HUES64 (cell line): Measurements from ENCODE around the gene ZMAT3.

ENCODE experiments used
- H3K27ac ChIP-seq: 2 replicates; pipeline ENCODE4 v1.7.0; 2013; ENCODE audit warnings: low read depth, low read length, inconsistent platforms
- H3K27me3 ChIP-seq: 2 replicates; pipeline ENCODE4 v1.6.1; 2013; ENCODE audit warnings: mild to moderate bottlenecking, low read length; ENCODE audit not compliant: insufficient read depth
- H3K36me3 ChIP-seq: 2 replicates; pipeline ENCODE4 v1.6.1; 2013; ENCODE audit warnings: mild to moderate bottlenecking, low read length; ENCODE audit not compliant: insufficient read depth
- H3K4me1 ChIP-seq: 2 replicates; pipeline ENCODE4 v1.6.1; 2013; ENCODE audit warnings: mild to moderate bottlenecking, low read length, moderate library complexity; ENCODE audit not compliant: insufficient read depth
- H3K4me3 ChIP-seq: 2 replicates; pipeline ENCODE4 v1.5.1; 2013; ENCODE audit warnings: mild to moderate bottlenecking, low read length, moderate library complexity
- H3K9ac ChIP-seq: 2 replicates; pipeline ENCODE4 v1.6.1; 2013; ENCODE audit warnings: mild to moderate bottlenecking, low read depth, low read length
- H3K9me3 ChIP-seq: 2 replicates; pipeline ENCODE4 v1.6.1; 2013; ENCODE audit warnings: low read depth, low read length; ENCODE audit not compliant: insufficient read depth
- WGBS: fragments of 150-250, 120-280 bp; methylation state at CpG from one replicate; pipeline ENCODE4 v1.1.7; 2013; ENCODE audit warnings: missing lambda C conversion rate; 5-methylcytosine and 5-hydroxymethylcytosine counted together

The ZMAT3 gene

DNA sequence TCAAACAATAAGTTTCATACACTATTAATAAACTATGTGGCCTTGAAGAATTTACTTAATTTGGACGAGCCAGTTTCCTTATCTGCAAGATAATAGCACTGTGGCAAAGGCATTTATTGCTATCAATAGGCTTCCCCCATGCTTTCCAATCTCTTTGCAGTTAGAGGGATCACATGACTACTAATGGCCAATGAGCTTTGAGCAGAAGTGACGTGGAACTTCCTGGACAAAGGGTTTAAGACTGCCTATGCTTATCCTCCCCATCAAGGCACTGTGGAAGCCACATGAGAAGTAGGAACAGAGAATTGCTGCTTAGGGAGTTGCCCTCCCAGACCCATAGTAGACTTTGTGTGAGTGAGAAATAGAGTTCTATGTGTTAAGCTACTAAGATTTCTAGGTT lies 16.7 kb upstream of the ZMAT3 start:
- WGBS = 91% methylated on average over 2 of the region's 2 CpGs
- no peak overlapping the region for H3K4me3 ChIP-seq
- no peaks in the 10 kb centered on the region for H3K9me3 ChIP-seq
- H3K27ac ChIP-seq = no peak overlapping the region
- no peaks in the 10 kb centered on the region for H3K36me3 ChIP-seq
- H3K4me1 ChIP-seq = peaks cover 15% of the 10 kb centered on the region
- no peak overlapping the region for H3K9ac ChIP-seq
- H3K27me3 ChIP-seq = no peaks in the 10 kb centered on the region

DNA sequence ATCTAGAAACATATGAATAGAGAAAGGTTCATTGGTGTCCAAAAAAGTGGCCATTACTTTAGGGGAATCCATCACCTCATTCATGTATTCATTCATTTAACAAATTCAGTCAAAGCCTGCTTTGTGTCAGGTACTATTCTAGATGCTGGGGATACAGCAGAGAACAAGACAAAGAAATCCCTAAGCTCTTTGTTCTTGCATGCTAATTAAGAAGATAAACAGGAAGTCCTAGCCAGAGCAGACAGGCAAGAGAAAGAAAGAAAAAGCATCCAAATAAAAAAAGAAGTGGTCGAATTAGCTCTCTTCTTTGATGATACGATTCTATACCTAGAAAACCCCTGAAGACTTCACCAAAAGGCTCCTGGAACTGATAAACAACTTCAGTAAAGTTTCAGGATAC lies 12.4 kb upstream of the ZMAT3 start:
- WGBS = 61% methylated on average over 2 of the region's 2 CpGs

DNA sequence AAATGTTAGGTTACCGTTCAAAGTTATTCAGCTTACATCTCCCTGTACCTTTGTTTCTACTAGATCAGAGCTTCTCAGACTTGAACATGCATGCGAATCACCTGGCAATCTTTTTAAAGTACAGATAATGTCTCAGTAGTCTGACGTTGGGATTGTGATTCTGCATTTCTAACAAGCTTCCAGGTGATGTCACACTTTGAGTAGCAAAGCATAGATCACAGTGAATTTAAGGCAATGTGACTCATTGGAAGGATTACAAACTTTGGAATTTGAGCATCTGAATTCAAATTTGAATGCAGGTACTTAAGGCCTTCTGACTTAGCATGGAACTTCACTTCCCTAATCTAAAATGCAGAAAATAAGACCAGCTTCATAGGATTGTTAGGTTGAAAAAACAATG lies 10.8 kb upstream of the ZMAT3 start:
- Histone ChIP-seq H3K4me1 (peaks cover 33% of the 10 kb centered on the region), H3K36me3 (no peaks in the 10 kb centered on the region), H3K9ac (peak overlapping the region; percentile 33; the same call in 1 of the 2 replicates), H3K27ac (no peak overlapping the region), H3K9me3 (no peaks in the 10 kb centered on the region), H3K4me3 (no peak overlapping the region), H3K27me3 (no peaks in the 10 kb centered on the region)
- WGBS = 79% methylated on average over 3 of the region's 3 CpGs

More for the DNA sequence above, 12.4 kb upstream of the ZMAT3 start:
- no peaks in the 10 kb centered on the region for H3K36me3 ChIP-seq
- peaks cover 33% of the 10 kb centered on the region for H3K4me1 ChIP-seq
- no peaks in the 10 kb centered on the region for H3K27me3 ChIP-seq
- H3K4me3 ChIP-seq = no peak overlapping the region
- no peaks in the 10 kb centered on the region for H3K9me3 ChIP-seq
- H3K27ac ChIP-seq = peak overlapping the region; percentile 39
- H3K9ac ChIP-seq = no peak overlapping the region

DNA sequence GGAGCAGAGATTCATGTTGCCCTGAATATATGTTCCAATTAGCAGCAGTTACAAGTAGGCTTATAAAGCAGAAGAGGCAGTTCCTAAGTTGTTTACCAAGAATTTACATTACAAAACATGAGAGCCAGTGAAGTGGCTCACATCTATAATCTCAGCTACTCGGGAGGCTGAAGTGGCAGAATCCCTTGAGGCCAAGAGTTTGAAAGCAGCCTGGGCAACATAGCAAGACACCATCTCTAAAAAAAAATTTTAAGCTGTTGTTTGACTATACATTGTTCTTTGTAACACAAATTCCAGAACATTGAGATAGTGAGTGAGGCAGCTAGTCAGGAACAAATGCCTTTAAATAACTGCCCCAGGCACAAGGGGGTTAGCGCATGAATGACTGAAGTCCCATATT lies 10.3 kb upstream of the ZMAT3 start:
- Histone ChIP-seq H3K36me3 (no peaks in the 10 kb centered on the region), H3K27ac (no peak overlapping the region), H3K9ac (no peak overlapping the region), H3K27me3 (no peaks in the 10 kb centered on the region), H3K9me3 (no peaks in the 10 kb centered on the region), H3K4me3 (no peak overlapping the region), H3K4me1 (peaks cover 33% of the 10 kb centered on the region)
- 68% methylated on average over 2 of the region's 2 CpGs for WGBS

DNA sequence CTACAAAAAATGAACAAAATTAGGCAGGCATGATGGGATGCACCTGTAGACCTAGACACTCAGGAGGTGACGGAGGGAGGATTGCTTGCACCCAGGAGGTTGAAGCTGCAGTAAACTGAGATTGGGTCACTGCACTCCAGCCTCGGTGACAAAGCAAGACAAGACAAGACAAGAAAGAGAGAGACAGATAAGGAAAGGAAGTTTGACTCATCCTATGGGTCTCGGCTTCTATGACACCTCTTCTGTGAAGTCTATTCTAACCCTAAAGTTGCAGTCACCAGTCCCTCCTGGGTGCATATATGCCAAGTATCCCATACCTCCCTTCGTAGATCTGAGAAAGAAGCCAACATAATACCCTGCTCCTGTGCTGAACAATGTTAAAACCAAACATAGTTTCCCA lies 7.9 kb upstream of the ZMAT3 start:
- WGBS = 90% methylated on average over 4 of the region's 4 CpGs
- peaks cover 30% of the 10 kb centered on the region for H3K4me1 ChIP-seq
- no peaks in the 10 kb centered on the region for H3K36me3 ChIP-seq
- H3K4me3 ChIP-seq = no peak overlapping the region
- H3K9me3 ChIP-seq = no peaks in the 10 kb centered on the region
- H3K9ac ChIP-seq = no peak overlapping the region
- no peaks in the 10 kb centered on the region for H3K27me3 ChIP-seq
- H3K27ac ChIP-seq = no peak overlapping the region

DNA sequence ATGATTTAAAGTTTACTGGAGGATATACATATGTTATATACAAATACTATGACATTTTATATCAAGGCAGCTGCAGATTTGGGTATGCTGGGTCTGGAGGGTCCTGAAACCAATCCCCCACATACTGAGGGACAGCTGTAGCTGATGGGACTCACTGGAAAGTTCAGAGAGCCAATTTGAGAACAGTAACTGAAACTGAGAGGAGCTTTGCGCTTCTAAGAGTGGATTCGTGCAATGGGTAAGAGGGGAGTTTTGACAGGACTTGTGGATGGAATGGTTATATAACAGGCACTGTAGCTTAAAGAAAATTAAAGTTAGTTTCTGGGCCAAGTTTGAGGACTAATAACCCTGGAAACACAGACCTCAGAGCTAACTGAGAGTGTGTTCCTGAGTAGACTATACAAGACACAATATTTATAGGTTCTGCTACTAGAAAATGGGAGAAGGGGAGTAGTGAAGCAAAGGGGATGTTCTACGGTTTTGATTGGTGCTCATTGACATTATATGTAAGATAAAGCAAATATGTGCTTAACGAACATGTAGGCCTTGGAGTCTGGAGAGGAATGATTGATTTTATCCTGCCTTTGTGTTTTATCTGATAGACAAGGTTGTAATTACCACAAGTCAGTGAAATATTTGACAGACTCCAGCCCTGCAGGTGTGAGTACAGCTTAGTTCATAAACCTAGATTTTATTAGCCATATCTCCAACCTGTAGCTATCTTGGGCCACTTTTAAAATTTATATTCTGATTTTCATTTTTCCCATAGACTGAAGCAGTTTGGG lies 4.8 kb upstream of the ZMAT3 start:
- H3K4me3 ChIP-seq = no peak overlapping the region

DNA sequence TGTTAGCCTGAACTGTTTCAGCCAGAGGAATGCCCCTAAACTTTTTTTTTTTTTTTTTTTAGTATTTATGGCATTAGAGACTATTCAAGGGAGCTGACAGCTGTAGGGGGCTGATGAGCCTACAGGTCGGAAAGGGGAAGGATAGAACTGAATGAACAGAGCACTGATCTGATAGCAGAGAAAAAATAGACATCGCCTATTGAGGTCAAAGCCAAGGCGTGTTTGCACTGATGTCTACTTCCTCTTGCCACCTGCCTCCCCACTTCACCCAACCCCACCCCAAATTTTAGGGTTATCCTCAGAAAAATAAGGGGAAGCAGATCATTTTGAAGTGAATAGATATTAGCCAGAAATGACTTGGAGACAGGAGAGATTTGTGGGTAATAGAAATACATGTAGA lies 3.0 kb upstream of the ZMAT3 start:
- Histone ChIP-seq H3K9ac (no peak overlapping the region), H3K27me3 (peaks cover 9% of the 10 kb centered on the region; the same call in 1 of the 2 replicates), H3K4me1 (peaks cover 10% of the 10 kb centered on the region), H3K9me3 (no peaks in the 10 kb centered on the region), H3K36me3 (no peaks in the 10 kb centered on the region), H3K4me3 (no peak overlapping the region), H3K27ac (no peak overlapping the region)
- WGBS = 85% methylated on average over 3 of the region's 3 CpGs

More for the DNA sequence above, 4.8 kb upstream of the ZMAT3 start:
- H3K9me3 ChIP-seq = no peaks in the 10 kb centered on the region
- H3K27me3 ChIP-seq = no peaks in the 10 kb centered on the region
- no peak overlapping the region for H3K9ac ChIP-seq
- peaks cover 7% of the 10 kb centered on the region for H3K4me1 ChIP-seq
- no peaks in the 10 kb centered on the region for H3K36me3 ChIP-seq
- no peak overlapping the region for H3K27ac ChIP-seq
- 93% methylated on average over 4 of the region's 4 CpGs for WGBS

DNA sequence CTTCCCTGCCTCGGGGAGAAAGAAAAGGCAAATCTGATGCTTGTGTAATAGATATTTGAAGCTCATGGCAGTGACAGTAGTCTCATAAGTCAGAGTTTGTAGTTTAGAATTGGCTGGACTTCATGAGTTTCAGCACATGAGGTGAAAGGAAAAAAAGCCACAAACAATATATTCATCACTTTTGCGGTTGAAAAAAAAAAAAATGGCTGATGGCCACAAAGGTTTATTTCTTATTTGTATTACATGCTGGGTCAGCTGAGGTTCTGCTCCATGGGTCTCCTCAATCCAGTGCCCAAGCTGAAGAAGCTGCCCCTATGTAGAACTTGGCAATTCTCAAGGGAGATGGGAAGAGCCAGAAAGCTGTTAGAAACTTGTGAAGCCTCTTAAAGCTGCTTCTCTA lies 2.2 kb upstream of the ZMAT3 start:
- 92% methylated on average over 2 of the region's 2 CpGs for WGBS
- no peak overlapping the region for H3K9ac ChIP-seq
- no peaks in the 10 kb centered on the region for H3K9me3 ChIP-seq
- H3K27ac ChIP-seq = no peak overlapping the region
- H3K27me3 ChIP-seq = peaks cover 9% of the 10 kb centered on the region; the same call in 1 of the 2 replicates
- peaks cover 10% of the 10 kb centered on the region for H3K4me1 ChIP-seq
- no peak overlapping the region for H3K4me3 ChIP-seq
- H3K36me3 ChIP-seq = no peaks in the 10 kb centered on the region

DNA sequence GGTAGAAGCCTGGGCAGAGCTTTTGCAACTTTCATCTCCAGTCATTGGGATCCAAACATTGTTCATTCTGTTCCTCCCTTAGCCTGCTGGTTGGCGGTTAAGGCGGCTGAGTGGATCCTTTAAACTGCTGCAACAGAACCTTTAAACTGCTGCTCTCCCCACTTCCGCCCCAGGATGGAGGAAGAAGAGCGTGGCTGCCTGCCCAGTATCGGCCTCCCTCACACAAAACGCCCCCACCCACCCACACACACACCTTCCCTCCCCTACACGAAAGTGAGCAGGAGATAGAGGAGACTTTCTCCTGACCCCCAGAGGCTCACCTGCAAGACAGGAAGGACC lies 460 bp upstream of the ZMAT3 start:
- WGBS = 36% methylated on average over 5 of the region's 7 CpGs
- peaks cover 6% of the 10 kb centered on the region; the same call in 1 of the 2 replicates for H3K36me3 ChIP-seq
- H3K9ac ChIP-seq = peak overlapping the region; percentile 71
- no peaks in the 10 kb centered on the region for H3K9me3 ChIP-seq
- no peak overlapping the region; the same call in 1 of the 2 replicates for H3K27ac ChIP-seq
- peak overlapping the region; percentile 77 for H3K4me3 ChIP-seq
- H3K4me1 ChIP-seq = peaks cover 10% of the 10 kb centered on the region
- peaks cover 9% of the 10 kb centered on the region; the same call in 1 of the 2 replicates for H3K27me3 ChIP-seq

DNA sequence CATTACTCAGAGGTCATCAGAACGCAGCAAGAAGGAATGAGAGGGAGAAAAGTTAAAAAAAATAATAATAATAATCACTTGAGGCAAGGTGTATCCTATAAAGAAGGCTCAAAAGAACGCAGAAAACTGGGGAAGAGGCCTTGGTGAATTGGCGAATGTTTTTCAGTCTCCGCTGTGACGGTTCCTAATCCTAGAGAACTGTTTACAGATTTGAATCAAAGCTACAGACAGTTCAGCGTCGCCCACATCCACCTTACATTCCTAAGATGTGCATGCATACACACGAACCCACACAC lies 634 bp downstream of the ZMAT3 start:
- no peaks in the 10 kb centered on the region for H3K9me3 ChIP-seq
- peaks cover 14% of the 10 kb centered on the region; the same call in 1 of the 2 replicates for H3K36me3 ChIP-seq
- WGBS = 4% methylated on average over 7 of the region's 8 CpGs
- peaks cover 9% of the 10 kb centered on the region; the same call in 1 of the 2 replicates for H3K27me3 ChIP-seq
- H3K4me3 ChIP-seq = peak overlapping the region; percentile 77
- peak overlapping the region; percentile 71; the same call in 1 of the 2 replicates for H3K9ac ChIP-seq
- H3K27ac ChIP-seq = no peak overlapping the region
- peaks cover 10% of the 10 kb centered on the region for H3K4me1 ChIP-seq

DNA sequence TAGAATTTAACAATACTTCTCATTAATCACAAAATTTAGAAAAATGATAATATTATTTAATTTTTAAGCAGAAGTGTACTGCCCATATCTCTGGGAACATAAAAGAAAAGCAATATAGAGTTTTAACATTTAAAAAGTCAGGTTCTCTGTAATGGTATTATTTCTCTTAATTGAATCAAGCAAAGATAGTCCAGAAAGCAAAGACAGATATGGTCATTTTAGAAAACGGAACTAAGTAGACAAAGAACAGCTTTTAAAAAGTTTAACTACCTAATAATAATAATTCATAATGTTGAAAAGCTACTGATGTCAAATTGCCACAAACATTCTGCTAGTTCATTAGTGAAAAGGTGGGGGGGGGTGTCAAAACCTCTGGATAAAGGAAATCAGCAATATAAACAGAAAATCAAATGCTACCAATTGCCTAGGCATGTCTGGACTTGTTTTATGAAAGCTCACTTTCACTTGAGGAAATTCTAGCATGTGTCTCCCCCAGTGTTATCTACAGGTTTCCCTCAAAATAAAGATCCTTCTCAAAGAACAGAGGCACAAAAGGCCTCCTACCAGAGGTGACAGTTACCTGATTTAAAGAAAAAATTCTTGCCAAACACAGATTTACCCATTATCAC lies 1.7 kb downstream of the ZMAT3 start:
- peak overlapping the region; percentile 77 for H3K4me3 ChIP-seq
- no CpG with 5 or more reads among the region's 1 CpG for WGBS
- peaks cover 10% of the 10 kb centered on the region for H3K4me1 ChIP-seq
- peaks cover 14% of the 10 kb centered on the region; the same call in 1 of the 2 replicates for H3K36me3 ChIP-seq
- no peak overlapping the region for H3K27ac ChIP-seq
- H3K9me3 ChIP-seq = no peaks in the 10 kb centered on the region
- peak overlapping the region; percentile 27; the same call in 1 of the 2 replicates for H3K9ac ChIP-seq
- peaks cover 9% of the 10 kb centered on the region; the same call in 1 of the 2 replicates for H3K27me3 ChIP-seq
